Measurements from ENCODE around the gene ATP13A4.

ATP13A4 gene

DNA sequence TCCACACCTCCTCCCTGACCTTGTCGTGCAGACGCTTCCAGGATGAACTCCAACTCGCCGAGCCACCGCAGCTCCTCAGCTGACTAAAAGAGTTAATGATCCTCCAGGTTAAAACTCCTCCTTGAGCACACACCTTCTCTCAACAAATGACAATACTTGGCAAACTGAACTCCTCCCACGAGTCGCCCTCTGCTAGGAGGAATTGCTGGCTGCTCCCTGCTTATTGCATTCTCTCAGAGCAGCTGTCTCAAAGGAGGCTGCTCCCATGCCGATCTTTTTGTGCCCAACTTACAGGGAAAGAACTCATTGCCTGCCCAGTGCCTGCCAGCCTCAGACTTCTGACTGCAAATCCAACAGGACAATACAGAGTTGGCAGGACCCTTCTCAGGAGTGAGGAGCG lies at the start of gene ATP13A4:
Gene ATP13A4, minus strand, starts transcription at position 85 of the 400 bp plus-strand sequence. CDS start 96 bp downstream, outside the sequence.
- no peak for DNase-seq

DNA sequence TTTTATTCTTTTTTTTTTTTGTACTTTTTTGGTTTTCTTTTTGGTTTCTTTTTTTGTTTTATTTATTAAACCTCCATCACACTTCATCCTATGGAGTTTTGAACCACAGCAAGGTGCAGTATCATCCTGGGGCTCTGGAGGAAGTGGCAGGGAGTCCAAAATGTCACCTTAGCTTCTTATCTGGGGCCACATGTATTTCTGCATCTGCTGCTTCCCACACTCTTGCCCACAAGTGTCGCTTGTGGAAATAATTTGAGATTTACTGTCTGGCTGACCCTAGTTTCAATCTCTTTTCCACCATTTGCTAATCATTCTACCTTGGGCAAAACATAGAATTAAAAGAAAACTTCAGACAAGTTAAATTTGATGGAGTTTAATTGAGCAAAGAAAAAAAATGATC lies 44.7 kb upstream of the ATP13A4 start:
- DNase-seq: no peak

- no peak for DNase-seq
Observed at GRCh38 chr3:193598202-193598601, 43.5 kb upstream of the ATP13A4 start.

- no peak for DNase-seq
Observed at GRCh38 chr3:193595939-193596487, 41.3 kb upstream of the ATP13A4 start.

DNA sequence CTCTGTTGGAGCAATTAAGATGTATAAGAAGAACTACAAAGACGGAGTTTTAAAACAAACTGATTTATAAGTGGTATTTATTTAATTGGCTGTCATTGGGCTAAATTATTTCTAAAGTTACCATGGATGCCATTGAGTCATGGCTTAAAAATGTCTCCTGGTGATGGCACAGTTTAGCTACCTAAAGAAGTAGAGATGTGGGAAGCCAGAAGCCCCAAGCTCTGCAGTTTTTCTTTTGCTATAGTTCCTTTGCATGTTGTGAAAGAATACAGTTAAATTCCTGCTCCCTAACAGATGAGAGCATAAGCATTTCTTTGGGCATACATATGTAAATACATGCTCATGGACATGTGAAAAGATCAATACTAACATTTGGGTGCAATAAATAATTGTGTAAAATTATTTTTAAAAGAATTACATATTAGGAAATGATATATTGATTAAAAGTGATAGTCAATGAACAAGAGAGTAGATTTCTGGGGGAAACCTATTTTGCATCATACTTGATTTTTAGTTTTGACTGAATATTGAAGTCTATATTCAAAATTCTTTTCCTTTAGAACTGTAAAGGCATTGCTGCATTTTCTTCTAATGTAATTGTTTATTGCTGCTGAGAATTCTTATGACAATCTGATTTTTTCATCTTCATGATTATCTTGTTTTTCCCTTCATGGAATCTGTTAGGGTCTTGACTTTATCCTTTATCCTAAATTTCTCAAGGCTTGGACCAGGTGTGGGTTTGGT lies 40.4 kb upstream of the ATP13A4 start:
- DNase-seq: no peak

GRCh38 chr3:193593668-193594030 lies 39.0 kb upstream of the ATP13A4 start:
- DNase-seq: peak; percentile 62

GRCh38 chr3:193592841-193593667 lies 38.4 kb upstream of the ATP13A4 start, which contains the start of gene OPA1:
OPA1 (plus strand) TSS chr3:193593208; CDS start chr3:193593378, 170 bp downstream.
- DNase-seq: peak; percentile 100

GRCh38 chr3:193590088-193590856 lies 35.6 kb upstream of the ATP13A4 start:
- no peak for DNase-seq

DNA sequence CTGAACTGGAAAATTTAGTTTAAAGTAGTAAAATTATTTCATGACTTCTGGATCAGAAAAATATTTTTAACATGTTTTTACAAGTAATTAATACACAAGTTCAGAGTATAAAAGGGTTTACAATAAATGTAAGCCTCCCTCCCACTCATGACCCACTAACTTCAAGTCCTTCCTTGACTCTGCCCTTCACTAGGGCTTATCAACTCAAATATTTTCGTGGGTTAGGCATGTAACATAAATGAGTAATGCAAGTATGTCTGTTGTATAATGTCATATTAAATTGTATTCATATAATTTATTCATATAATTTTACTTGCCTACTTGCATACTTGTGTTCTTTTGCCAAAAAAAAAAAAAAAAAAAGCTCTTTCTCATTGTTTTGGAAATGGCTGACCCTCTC lies 34.9 kb upstream of the ATP13A4 start:
- DNase-seq: no peak

DNA sequence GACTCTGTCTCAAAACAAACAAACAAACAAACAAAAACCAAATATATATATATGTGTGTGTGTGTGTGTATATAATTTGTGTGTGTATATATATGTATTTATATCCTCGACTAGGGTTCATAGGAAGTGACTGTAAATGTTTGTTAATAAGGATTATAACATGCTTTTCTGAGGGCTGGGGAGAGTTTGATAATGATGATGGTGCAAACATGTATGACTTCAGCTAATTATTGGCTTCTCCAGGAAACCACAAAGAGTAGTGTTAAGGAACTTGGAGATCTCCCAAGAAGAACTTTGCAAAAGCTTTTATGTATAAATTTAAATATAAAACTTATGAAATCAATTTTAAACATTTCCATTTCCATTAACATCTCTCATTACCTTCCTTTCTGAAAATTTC lies 34.4 kb upstream of the ATP13A4 start:
- DNase-seq: no peak

DNA sequence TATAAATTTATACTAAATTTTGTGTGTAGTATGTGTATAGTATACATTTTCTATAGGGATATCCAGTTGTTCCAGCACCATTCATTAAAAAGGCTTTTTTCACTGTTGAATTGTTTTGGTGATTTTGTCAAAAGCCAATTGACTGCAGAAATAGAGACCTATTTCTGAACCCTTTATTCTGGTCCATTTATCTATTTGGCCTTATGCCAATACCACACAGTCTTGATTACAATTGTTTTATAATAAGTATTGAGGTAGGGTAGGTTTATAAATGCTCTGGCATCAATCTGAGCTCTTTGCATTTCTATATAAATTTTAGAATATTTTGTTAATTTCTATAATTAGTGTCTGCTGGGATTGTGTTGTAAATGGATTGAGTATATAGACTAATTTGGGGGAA lies 31.8 kb upstream of the ATP13A4 start:
- DNase-seq: no peak

- DNase-seq: no peak
Observed at GRCh38 chr3:193585530-193585929, 30.8 kb upstream of the ATP13A4 start.

DNA sequence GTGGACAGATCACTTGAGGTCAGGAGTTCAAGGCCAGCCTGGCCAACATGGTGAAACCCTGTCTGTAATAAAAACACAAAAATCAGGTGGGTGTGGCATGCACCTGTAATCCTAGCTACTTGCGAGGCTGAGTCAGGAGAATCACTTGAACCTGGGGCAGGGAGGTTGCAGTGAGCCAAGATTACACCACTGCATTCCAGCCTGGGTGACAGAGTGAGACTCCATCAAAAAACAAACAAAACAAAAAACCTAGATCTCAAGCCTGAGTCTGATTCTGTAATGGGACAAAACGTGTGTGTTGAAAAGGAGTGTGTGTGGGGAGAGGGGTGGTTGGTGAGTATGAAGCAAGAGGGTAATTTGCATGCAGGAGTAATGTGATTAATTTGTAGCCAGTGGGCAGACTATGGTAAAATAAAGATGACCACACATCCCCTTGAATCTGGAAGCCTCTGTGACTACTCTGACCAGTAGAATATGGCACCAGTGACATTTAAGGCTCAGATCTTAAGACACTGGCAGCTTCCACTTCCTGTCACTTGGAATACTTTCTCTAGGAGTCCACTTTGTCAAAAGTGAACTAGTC lies 19.9 kb upstream of the ATP13A4 start:
- DNase-seq: no peak

DNA sequence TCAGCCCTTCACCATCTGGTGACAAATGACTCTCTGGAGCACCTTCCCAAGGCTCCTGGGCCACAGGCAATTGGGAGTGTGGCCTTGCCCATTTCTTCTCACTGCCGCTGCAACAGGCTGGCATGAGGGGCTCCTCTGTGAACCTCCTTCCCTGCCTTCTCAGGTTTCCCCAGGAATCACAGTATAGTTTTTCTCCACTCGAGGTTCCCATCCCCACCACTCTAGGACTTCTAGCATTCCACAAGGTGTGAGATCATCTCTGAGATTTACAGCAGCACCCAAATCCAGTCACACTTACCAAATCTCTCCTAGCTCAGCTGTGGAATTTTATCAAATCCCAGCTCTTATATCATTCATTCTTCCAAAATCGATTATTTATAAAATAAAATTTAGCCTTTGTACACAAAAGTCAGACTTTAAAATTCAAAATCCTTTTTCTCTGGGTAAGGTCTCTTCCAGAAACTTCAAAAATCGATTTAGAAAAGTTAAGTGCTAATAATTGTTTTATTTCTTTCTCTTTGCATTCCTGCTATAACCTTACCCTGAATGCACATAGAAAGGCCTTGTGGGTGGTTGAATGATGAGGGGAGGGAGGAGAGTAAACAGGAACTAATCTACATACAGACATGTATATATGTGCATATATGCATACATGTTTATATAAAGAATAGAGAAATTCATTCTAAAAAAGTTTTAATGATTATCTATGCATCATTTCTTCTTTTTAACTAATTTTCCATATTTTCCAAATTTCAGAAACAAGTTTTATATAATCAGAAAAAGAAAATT lies 18.9 kb upstream of the ATP13A4 start:
- no peak for DNase-seq

GRCh38 chr3:193572426-193572908 lies 17.8 kb upstream of the ATP13A4 start:
- DNase-seq: peak; percentile 92

GRCh38 chr3:193569119-193569518 lies 14.4 kb upstream of the ATP13A4 start:
- DNase-seq: no peak

DNA sequence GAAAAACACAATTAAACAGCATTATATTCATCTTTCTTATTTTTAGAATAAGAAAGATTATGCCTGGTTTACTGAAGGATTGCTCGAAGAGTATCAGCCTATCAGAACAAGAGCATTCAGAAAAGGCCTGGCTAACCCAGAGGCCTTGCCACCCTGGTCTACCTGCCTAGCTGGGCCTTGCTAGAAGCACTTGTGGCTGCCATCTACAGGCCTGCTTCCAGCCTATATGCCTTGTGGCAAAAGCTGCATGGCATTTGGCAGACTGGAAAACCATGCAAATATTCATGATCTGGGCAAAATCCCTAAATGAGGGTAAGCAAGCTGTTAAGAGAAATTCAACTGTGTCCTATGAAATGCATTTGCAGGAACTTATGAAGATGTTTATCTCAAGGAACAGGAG lies 9.3 kb upstream of the ATP13A4 start:
- DNase-seq: peak; percentile 50

- DNase-seq: peak; percentile 71
Observed at GRCh38 chr3:193563426-193563825, 8.7 kb upstream of the ATP13A4 start.

GRCh38 chr3:193560870-193561269 lies 6.2 kb upstream of the ATP13A4 start:
- no peak for DNase-seq

DNA sequence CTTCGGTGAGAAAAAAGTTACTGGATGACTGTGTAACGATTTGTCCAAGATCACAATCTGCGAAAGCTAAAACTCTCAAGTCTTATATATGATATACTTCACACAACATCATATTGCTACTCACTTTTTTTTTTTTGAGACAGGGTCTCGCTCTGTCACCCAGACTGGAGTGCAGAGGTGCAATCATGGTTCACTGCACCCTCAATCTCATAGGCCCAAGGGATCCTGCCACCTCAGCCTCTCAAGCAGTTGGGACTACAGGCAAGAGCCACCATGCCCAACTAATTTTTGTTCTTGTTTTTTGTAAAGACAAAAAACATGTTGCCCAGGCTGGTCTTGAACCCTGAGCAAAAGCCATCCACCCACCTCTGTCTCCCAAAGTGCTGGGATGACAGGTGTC lies 5.4 kb upstream of the ATP13A4 start:
- DNase-seq: no peak

- no peak for DNase-seq
Observed at GRCh38 chr3:193559100-193559499, 4.4 kb upstream of the ATP13A4 start.

GRCh38 chr3:193556841-193557240 lies 2.1 kb upstream of the ATP13A4 start:
- no peak for DNase-seq

All from NCI-H82 (cell line).